Skin of body (tissue), 2 donors: Measurements from ENCODE around the gene ANKRD1. TPM values are rescaled to one million over a fixed set of nuclear protein-coding genes. Genes with fewer than 3 reads are reported as not detected.

Experiments used
- DNase-seq: peaks from one replicate; lab custom pipeline; 2025; lab: John Stamatoyannopoulos, UW
- total RNA-seq: library from RNA; depleted of rRNA; stranded (reverse); fragments of >200 nt; gene quantifications from one replicate; pipeline ENCODE4 v1.2.3, GENCODE V29; 2014

The ANKRD1 gene
- total RNA-seq, 1 donor from 2014 or later = 10.9 TPM

- no peak for DNase-seq
Measured at GRCh38 chr10:90935581-90936275, 14.8 kb upstream of the ANKRD1 start.

- DNase-seq = no peak
Measured at GRCh38 chr10:90930971-90931871, 10.3 kb upstream of the ANKRD1 start.

GRCh38 chr10:90930070-90930837 is 9.4 kb upstream of the ANKRD1 start:
- DNase-seq = peak; percentile 69

DNA sequence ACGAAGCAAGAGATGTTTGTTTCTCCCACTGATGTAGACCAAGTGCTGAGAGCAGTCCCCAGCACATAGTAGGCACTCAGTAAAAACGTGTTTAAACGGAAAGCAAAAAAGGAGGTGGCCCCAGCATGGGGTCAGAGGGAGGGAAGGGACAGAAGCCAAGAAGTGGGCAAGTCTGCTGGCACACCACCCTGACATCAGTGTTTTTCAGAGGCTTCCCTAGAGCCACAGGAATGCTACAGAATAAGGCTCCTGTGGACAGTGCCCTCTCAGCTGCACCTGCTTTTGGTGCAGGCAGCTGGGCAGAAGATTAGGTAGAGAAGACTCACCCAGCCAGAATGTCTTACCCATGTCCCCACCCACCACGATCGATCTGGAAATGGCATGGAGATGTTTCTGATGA is 8.3 kb upstream of the ANKRD1 start:
- DNase-seq = no peak

GRCh38 chr10:90927293-90927692 is 6.4 kb upstream of the ANKRD1 start:
- no peak for DNase-seq

DNA sequence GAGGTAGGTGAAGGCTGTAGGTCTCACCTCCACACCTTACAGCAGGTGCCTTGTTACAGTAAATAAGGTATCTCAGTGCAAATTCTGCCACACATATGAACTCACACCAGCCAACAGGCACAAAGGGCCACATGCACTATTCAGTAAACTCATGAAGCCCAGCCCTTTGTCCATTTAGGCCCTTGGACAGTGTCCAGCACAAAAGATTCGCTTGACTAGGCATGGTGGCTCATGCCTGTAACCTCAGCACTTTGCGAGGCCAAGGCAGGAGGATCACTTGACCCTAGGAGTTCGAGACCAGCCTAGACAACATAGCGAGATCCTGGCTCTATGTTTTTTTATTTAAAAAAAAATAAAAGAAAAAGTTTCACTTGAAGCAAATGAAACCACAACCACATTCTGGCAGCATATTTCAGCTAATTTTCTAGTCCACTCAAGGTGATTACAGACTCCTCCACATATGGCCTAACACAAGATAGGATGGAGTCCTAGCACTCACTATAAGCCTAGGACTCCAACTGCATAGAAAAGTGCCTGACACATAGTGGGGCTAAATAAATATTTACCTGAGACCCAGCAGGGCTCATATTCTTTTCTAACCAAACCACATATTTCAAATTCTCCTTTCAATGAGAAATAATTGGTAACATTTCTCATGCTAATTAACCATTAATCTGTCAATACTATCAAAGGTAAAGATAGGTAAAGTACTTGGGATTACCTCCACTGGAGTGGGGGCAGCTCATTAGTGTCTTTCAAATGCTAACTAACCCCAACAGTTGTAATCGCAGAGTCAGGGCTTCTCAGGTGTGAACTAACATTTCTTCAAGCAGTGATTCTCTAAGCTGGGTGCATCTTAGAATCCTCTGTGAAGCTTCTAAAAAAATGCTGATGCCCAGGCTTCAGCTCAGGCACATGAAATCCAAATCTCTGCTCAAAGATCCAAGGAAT is 4.5 kb upstream of the ANKRD1 start:
- DNase-seq = no peak

DNA sequence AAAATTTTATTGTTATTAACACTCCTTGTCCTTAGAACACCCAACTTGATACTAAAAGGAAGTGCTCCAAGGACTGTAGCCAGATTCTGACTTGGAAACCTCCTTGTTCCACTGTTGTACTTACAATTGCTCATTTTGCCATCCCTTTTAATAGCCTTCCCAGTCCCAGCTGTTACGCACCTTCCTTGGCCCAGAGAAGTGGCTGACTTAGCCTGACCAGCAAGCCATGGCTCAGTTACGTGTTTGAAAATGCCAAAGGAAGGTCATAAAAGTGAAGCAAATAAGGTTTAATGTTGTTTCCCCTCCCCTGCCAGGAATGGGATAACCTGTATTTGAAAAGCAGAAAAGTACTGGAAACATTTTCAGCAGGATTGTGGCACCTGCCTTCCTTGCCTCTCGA is 3.7 kb upstream of the ANKRD1 start:
- no peak for DNase-seq

DNA sequence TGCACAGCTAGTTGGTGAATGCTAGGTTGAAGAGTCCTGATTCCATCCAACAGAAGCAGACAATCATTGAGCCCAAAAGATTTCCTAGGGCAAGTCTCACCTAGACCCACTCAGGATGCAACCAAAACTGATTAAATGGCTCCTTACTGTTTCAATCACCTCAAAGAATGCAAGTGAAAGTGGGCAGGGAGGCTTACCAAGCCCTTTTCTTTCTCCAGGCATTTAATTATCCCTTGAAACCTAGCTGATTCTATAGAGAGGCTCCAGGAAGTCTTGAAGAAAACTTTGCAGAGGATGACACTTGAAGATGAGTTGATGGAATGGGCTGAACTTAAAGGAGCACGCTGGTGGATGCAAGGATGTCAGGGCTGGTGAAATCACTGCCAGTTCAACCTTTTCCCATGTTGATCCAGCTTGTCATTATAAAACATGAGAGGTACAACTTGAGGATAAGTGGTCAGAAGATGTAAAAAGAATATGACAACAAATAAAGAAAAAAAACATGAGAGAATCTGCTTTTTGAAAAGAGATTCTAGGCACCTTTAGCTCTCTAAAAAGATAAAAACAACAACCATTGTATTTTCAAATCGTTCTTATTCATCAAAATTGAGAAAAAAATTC is 2.3 kb upstream of the ANKRD1 start:
- DNase-seq = no peak

- DNase-seq = no peak
Measured at GRCh38 chr10:90921906-90922305, 1.0 kb upstream of the ANKRD1 start.

GRCh38 chr10:90919683-90920574 is 958 bp downstream of the ANKRD1 start:
- DNase-seq = no peak

GRCh38 chr10:90917968-90918318 is 2.9 kb downstream of the ANKRD1 start:
- no peak for DNase-seq

- peak; percentile 30 for DNase-seq
Measured at GRCh38 chr10:90917238-90917967, 3.5 kb downstream of the ANKRD1 start.

DNA sequence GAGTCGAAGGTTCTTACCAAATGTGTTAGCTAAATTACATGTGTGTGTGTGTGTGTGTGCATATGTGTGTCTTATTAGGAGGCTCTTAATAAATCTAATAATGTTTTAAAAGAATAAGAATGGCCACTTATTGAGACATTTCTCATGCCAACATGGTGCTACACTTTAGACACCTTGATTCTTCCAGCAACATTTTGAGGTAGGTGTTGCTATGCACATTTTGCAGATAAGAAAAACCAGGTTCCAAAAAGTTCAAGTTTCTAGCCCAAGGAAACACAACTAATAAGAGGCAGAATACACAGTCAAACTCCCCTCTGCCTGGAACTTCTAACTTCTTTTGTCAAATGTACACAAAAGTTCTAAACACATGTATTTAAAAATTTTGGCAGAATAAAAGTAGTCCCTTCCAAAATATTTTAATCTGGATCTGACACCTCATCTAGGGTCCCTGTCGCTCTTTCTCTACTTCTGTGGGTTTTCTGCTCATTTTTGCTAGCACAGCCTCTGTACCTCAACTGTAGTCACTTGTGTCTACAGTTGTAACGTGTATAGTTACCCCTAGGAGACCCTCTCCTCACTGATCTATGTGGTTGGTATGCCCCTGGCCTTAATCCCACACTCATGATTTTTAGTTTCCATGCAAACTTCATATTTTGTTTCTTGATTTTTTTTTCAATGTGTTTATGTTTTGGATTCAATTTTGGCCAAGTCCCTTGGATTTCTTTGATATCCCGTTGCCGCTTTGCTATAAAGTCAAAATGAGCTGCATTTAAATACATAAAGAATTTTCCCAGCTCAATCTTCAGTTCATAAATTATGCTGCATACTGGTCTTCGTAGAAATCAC is 4.3 kb downstream of the ANKRD1 start:
- no peak for DNase-seq

DNA sequence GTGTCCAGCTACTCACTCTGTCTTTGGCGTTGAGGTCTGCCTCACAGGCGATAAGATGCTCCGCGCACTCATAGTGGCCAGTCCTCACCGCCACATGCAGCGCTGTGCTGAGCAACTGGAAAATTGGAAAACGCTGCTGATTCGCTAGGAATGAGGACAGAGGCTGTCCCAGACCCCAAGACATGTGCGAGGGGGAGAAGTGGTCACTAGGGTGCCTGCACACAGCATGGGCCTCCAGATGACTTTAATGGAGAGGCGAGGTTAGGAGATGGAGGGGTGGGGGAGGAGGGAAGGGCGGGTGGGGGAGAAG is 5.2 kb downstream of the ANKRD1 start:
- no peak for DNase-seq

DNA sequence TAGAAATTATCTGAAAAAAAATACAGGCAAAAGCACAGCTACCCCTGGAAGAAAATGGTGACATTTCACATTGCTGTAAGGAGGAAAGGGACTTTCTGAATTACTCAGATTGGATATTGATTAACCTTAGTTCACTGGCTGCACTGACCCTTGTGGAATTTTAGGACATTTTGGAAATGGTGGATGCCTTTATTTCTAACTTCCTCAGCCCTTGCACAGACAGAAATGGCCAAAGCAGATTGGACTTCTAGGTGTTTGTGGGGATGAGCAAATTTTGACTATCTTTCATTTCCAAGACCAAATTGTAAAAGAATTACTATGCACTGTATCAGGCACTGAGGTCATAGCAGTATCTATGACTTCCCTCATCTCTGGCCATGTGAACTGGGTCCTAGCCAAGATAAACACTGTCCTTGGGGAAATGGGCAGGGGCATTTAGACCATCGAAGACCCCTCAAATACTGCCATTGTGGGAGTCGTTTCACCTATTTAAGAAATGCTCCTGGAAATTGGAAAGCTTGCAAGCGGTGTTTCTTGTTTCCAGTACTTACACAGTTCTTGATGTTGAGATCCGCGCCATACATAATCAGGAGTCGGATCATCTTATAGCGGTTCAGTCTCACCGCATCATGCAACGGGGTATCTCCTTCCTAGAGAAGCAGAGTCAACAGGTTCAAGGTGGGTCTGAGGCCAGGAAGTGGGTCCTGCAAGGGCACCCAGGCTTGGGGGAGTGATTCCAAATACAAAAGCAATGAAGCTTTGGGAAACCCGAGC is 5.7 kb downstream of the ANKRD1 start:
- DNase-seq = no peak

DNA sequence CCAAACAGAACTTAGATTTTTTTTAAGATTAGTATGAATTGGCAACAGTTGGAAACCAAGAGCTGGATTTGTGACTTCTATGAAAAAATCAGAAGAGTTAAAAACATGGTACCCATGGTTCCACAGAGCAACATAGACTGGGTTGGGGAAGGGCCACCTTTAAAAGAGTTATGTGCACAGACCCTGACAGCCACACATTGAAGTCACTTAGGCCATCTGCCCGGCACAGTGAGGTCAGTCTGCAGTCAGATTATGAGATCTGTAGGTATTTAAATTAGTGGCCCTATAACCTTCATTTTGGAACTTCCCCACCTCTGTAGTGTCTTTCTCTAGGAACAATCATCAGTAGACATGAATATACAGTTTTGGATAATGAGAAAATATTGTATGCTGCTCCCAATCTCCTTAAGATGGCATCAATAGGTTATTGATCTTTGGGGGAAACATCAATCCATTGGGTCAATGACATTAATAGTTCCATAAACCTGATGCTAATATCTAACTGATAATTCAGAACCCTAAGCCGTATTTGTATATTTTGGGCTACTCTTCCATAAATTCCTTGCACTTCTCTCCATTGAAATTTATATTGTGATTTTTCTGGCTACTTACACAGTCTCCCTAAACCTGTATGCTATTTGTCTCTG is 7.0 kb downstream of the ANKRD1 start:
- no peak for DNase-seq
